Gastroesophageal sphincter (tissue), 4 donors: Measurements from ENCODE around the gene FAM117A. TPM values are rescaled to one million over a fixed set of nuclear protein-coding genes. Genes with fewer than 3 reads are reported as not detected.
A peak's percentile ranks its signal among the peaks of the same experiment; 100 is the strongest.

Experiments used
- ATAC-seq: fragments of 150-250 bp; one replicate; pipeline ENCODE4 v1.9.1; 2016; ENCODE audit warnings: mild to moderate bottlenecking, moderate library complexity
- H3K27ac ChIP-seq, 4 donors: fragments of 200-600 bp; sonication (generic) in 3 of 4; 1 replicate in 3 of 4; 2 replicates in 1 of 4; pipeline ENCODE4 v1.5.1; 2016 to 2019
- H3K27me3 ChIP-seq: fragments of 200-600 bp; sonication (generic); one replicate; pipeline ENCODE4 v1.5.1; 2019
- H3K36me3 ChIP-seq, 2 donors: fragments of 200-600 bp; sonication (generic); one replicate each; pipeline ENCODE4 v1.5.1; 2019; ENCODE audit warnings: control low read depth in 1 of 2
- H3K4me1 ChIP-seq, 3 donors: fragments of 200-600 bp; sonication (generic); 1 replicate in 2 of 3; 2 replicates in 1 of 3; pipeline ENCODE4 v1.5.1; 2016 to 2019; ENCODE audit warnings: control low read depth in 2 of 3
- H3K4me3 ChIP-seq, 2 donors: fragments of 200-600 bp; sonication (generic); one replicate each; pipeline ENCODE4 v1.5.1; 2019; ENCODE audit warnings: mild to moderate bottlenecking in 1 of 2, moderate library complexity in 1 of 2
- H3K9me3 ChIP-seq, 3 donors: fragments of 200-600 bp; sonication (generic); one replicate each; pipeline ENCODE4 v1.5.1; 2017 to 2019; ENCODE audit warnings: control low read depth in 2 of 3
- CTCF ChIP-seq, 4 experiments: fragments of 200-600 bp in 2 of 4; fragments of 450-650 bp in 2 of 4; sonication (generic) in 1 of 4; IDR thresholded peaks; one replicate each; pipeline ENCODE4 v1.5.1; 2017 to 2019; ENCODE audit warnings: antibody characterized with exemption in 4 of 4, mild to moderate bottlenecking in 2 of 4, moderate library complexity in 2 of 4
- EP300 ChIP-seq: sonication (generic); formaldehyde crosslinking; IDR thresholded peaks from one replicate; pipeline ENCODE4 v1.6.1; 2017; ENCODE audit warnings: antibody characterized with exemption, mild to moderate bottlenecking
- POLR2A ChIP-seq, 2 donors: fragments of 450-650 bp; IDR thresholded peaks; one replicate each; pipeline ENCODE4 v1.6.1; 2017; ENCODE audit warnings: antibody characterized with exemption in 2 of 2, mild to moderate bottlenecking in 2 of 2, moderate library complexity in 1 of 2
- POLR2AphosphoS5 ChIP-seq: sonication (generic); formaldehyde crosslinking; IDR thresholded peaks from one replicate; pipeline ENCODE4 v1.6.1; 2017; ENCODE audit warnings: antibody characterized with exemption
- WGBS, 2 donors: methylation state at CpG; one replicate each; pipeline ENCODE4 v1.1.5; 2018; ENCODE audit warnings: low coverage in 1 of 2; 5-methylcytosine and 5-hydroxymethylcytosine counted together
- total RNA-seq, 4 donors: library from RNA; depleted of rRNA; stranded (reverse); fragments of >200 nt; gene quantifications; one replicate each; pipeline ENCODE4 v1.1.0, GENCODE V29; 2016

Gene FAM117A
- 10 to 100 TPM; 12.4 to 39.5 (median 19.8) TPM for total RNA-seq

- ATAC-seq = peak; percentile 100
- Histone ChIP-seq H3K27me3 (no peaks in the 10 kb centered on the region), H3K27ac (peak within 1 kb of the TSS; percentile 57 to 93 (median 90)), H3K36me3 (no peaks in the 10 kb centered on the region), H3K4me3 (peak within 1 kb of the TSS; percentile 89 to 94), H3K9me3 (no peaks in the 10 kb centered on the region), H3K4me1 (peaks cover 0 to 50% (median 9%) of the 10 kb centered on the region in 3 donors)
- TF ChIP-seq EP300 = no peak
- peak; percentile 48 to 63 for TF ChIP-seq POLR2A (IDR thresholded peaks at IDR 0.05)
- TF ChIP-seq CTCF (IDR thresholded peaks at IDR 0.05) = no peak
- peak; percentile 81 for TF ChIP-seq POLR2AphosphoS5
- 0% methylated on average over 6 to 7 of the region's 53 CpGs for WGBS, 2 donors
Measured at GRCh38 chr17:49763735-49764558, at the start of gene FAM117A. FAM117A (minus strand) TSS chr17:49764131; CDS start chr17:49764087, 44 bp downstream.

GRCh38 chr17:49809056-49809455 is 45.1 kb upstream of the FAM117A start:
- 53 to 60% methylated on average over 2 to 4 of the region's 4 CpGs for WGBS, 2 donors
- peaks cover 0 to 7% (median 0%) of the 10 kb centered on the region in 3 donors for H3K4me1 ChIP-seq

GRCh38 chr17:49798738-49799137 is 34.8 kb upstream of the FAM117A start:
- Histone ChIP-seq H3K9me3 (no peaks in the 10 kb centered on the region), H3K4me1 (peaks cover 4 to 62% (median 7%) of the 10 kb centered on the region in 3 donors), H3K27me3 (no peaks in the 10 kb centered on the region), H3K36me3 (peaks cover 10 to 93% of the 10 kb centered on the region in 2 donors), H3K4me3 (no peak overlapping the region), H3K27ac (no peak overlapping the region)
- ATAC-seq = no peak
- no peak for TF ChIP-seq POLR2A (IDR thresholded peaks at IDR 0.05)
- TF ChIP-seq POLR2AphosphoS5 = no peak
- no peak for TF ChIP-seq CTCF (IDR thresholded peaks at IDR 0.05)
- TF ChIP-seq EP300 = no peak
- WGBS, 2 donors = 73 to 88% methylated on average over 2 of the region's 2 CpGs

More at GRCh38 chr17:49809056-49809455, 45.1 kb upstream of the FAM117A start:
- H3K36me3 ChIP-seq = peaks cover 2 to 100% of the 10 kb centered on the region in 2 donors
- no peaks in the 10 kb centered on the region for H3K9me3 ChIP-seq
- TF ChIP-seq EP300 = no peak
- no peak for TF ChIP-seq CTCF (IDR thresholded peaks at IDR 0.05)
- TF ChIP-seq POLR2A (IDR thresholded peaks at IDR 0.05) = no peak
- TF ChIP-seq POLR2AphosphoS5 = no peak
- ATAC-seq = no peak
- H3K27ac ChIP-seq = no peak overlapping the region
- no peak overlapping the region for H3K4me3 ChIP-seq
- H3K27me3 ChIP-seq = no peaks in the 10 kb centered on the region

GRCh38 chr17:49798182-49798581 is 34.3 kb upstream of the FAM117A start:
- Histone ChIP-seq H3K27me3 (no peaks in the 10 kb centered on the region), H3K4me1 (peaks cover 5 to 67% (median 9%) of the 10 kb centered on the region in 3 donors), H3K36me3 (peaks cover 10 to 98% of the 10 kb centered on the region in 2 donors), H3K9me3 (no peaks in the 10 kb centered on the region), H3K4me3 (no peak overlapping the region), H3K27ac (peak overlapping the region in 1 of 4 donors; percentile 14)
- no peak for ATAC-seq
- WGBS, 2 donors = 68 to 83% methylated on average over 5 to 8 of the region's 8 CpGs
- no peak for TF ChIP-seq EP300
- TF ChIP-seq CTCF (IDR thresholded peaks at IDR 0.05) = no peak
- no peak for TF ChIP-seq POLR2A (IDR thresholded peaks at IDR 0.05)
- TF ChIP-seq POLR2AphosphoS5 = no peak
